ENCODE results near the gene KCTD1.

The KCTD1 gene

GRCh38 chr18:26521617-26522016 lies 26.7 kb downstream of the KCTD1 start:
- Histone ChIP-seq H3K4me2 (ENCODE audit: low read length) (no peak overlapping the region), H3K9ac (ENCODE audit: low read length) (no peak overlapping the region), H3K9me3 (ENCODE audit: insufficient read depth, low read length) (no peaks in the 10 kb centered on the region), H3K4me3 (ENCODE audit: low read length) (no peak overlapping the region), H4K20me1 (ENCODE audit: insufficient read depth, low read length) (no peaks in the 10 kb centered on the region), H2AFZ (ENCODE audit: low read depth, low read length) (no peak overlapping the region), H3K36me3 (replicated peaks; ENCODE audit: low read depth, low read length) (no peaks in the 10 kb centered on the region), H3K27me3 (ENCODE audit: low read depth, low read length) (no peaks in the 10 kb centered on the region), H3K27ac (ENCODE audit: low read length) (no peak overlapping the region), H3K79me2 (ENCODE audit: low read length) (no peaks in the 10 kb centered on the region), H3K4me1 (ENCODE audit: low read length) (peaks cover 15% of the 10 kb centered on the region)
- TF ChIP-seq CTCF (IDR thresholded peaks at IDR 0.05; ENCODE audit: low read depth, low read length) (no peak), EZH2phosphoT487 (IDR thresholded peaks at IDR 0.05; ENCODE audit: low read depth) (no peak)

GRCh38 chr18:26520974-26521373 lies 27.4 kb downstream of the KCTD1 start:
- Histone ChIP-seq H3K27ac (ENCODE audit: low read length) (no peak overlapping the region), H3K4me3 (ENCODE audit: low read length) (no peak overlapping the region), H3K9ac (ENCODE audit: low read length) (no peak overlapping the region), H3K79me2 (ENCODE audit: low read length) (no peaks in the 10 kb centered on the region), H3K9me3 (ENCODE audit: insufficient read depth, low read length) (no peaks in the 10 kb centered on the region), H3K4me1 (ENCODE audit: low read length) (peaks cover 15% of the 10 kb centered on the region), H2AFZ (ENCODE audit: low read depth, low read length) (no peak overlapping the region), H4K20me1 (ENCODE audit: insufficient read depth, low read length) (no peaks in the 10 kb centered on the region), H3K27me3 (ENCODE audit: low read depth, low read length) (no peaks in the 10 kb centered on the region), H3K4me2 (ENCODE audit: low read length) (no peak overlapping the region), H3K36me3 (replicated peaks; ENCODE audit: low read depth, low read length) (no peaks in the 10 kb centered on the region)
- TF ChIP-seq EZH2phosphoT487 (IDR thresholded peaks at IDR 0.05; ENCODE audit: low read depth) (no peak), CTCF (IDR thresholded peaks at IDR 0.05; ENCODE audit: low read depth, low read length) (no peak)

GRCh38 chr18:26519114-26519513 lies 29.2 kb downstream of the KCTD1 start:
- TF ChIP-seq CTCF (IDR thresholded peaks at IDR 0.05; ENCODE audit: low read depth, low read length), result no peak
- no peak for TF ChIP-seq EZH2phosphoT487 (IDR thresholded peaks at IDR 0.05; ENCODE audit: low read depth)
- H3K4me1 ChIP-seq (ENCODE audit: low read length), result 0 out of 2 replicates have a peak, but pooled peaks cover 2% of the 10 kb centered on the region

GRCh38 chr18:26516964-26517363 lies 31.4 kb downstream of the KCTD1 start:
- H3K27me3 ChIP-seq (ENCODE audit: low read depth, low read length), result no peaks in the 10 kb centered on the region
- no peak overlapping the region for H3K4me2 ChIP-seq (ENCODE audit: low read length)
- TF ChIP-seq EZH2phosphoT487 (IDR thresholded peaks at IDR 0.05; ENCODE audit: low read depth) (no peak), CTCF (IDR thresholded peaks at IDR 0.05; ENCODE audit: low read depth, low read length) (no peak)
- no peak overlapping the region for H3K27ac ChIP-seq (ENCODE audit: low read length)
- H3K79me2 ChIP-seq (ENCODE audit: low read length), result no peaks in the 10 kb centered on the region
- H3K9ac ChIP-seq (ENCODE audit: low read length), result no peak overlapping the region
- no peaks in the 10 kb centered on the region for H4K20me1 ChIP-seq (ENCODE audit: insufficient read depth, low read length)
- H3K9me3 ChIP-seq (ENCODE audit: insufficient read depth, low read length), result no peaks in the 10 kb centered on the region
- no peak overlapping the region for H2AFZ ChIP-seq (ENCODE audit: low read depth, low read length)
- H3K36me3 ChIP-seq (replicated peaks; ENCODE audit: low read depth, low read length), result no peaks in the 10 kb centered on the region
- no peak overlapping the region for H3K4me3 ChIP-seq (ENCODE audit: low read length)
- H3K4me1 ChIP-seq (ENCODE audit: low read length), result no peaks in the 10 kb centered on the region

More at GRCh38 chr18:26519114-26519513, 29.2 kb downstream of the KCTD1 start:
- H3K9me3 ChIP-seq (ENCODE audit: insufficient read depth, low read length), result no peaks in the 10 kb centered on the region
- no peak overlapping the region for H3K9ac ChIP-seq (ENCODE audit: low read length)
- no peaks in the 10 kb centered on the region for H3K79me2 ChIP-seq (ENCODE audit: low read length)
- no peak overlapping the region for H3K4me2 ChIP-seq (ENCODE audit: low read length)
- no peaks in the 10 kb centered on the region for H4K20me1 ChIP-seq (ENCODE audit: insufficient read depth, low read length)
- no peaks in the 10 kb centered on the region for H3K36me3 ChIP-seq (replicated peaks; ENCODE audit: low read depth, low read length)
- H2AFZ ChIP-seq (ENCODE audit: low read depth, low read length), result no peak overlapping the region
- no peak overlapping the region for H3K27ac ChIP-seq (ENCODE audit: low read length)
- H3K27me3 ChIP-seq (ENCODE audit: low read depth, low read length), result no peaks in the 10 kb centered on the region
- H3K4me3 ChIP-seq (ENCODE audit: low read length), result no peak overlapping the region
